Central memory CD8-positive, alpha-beta T cell (primary cell): ENCODE results near the gene PPP1R2C.

Source experiments
- ATAC-seq: fragments of 150-1000 bp; cut with Tn5 transposase; replicated peaks from 2 replicates; pipeline ENCODE4 v1.10.0; 2022; ENCODE audit warnings: mild to moderate bottlenecking, moderate FRiP score, moderate number of reproducible peaks; ENCODE audit not compliant: poor library complexity, severe bottlenecking; ENCODE audit errors: extremely low read depth
- DNase-seq, 2 donors: peaks; one replicate each; pipeline ENCODE4 v3.0.0; 2021; ENCODE audit warnings: low spot score in 2 of 2
- H3K27ac Mint-ChIP-seq: one replicate; pipeline ENCODE4 v1.8.0; 2022; ENCODE audit warnings: low read depth, mild to moderate bottlenecking, moderate library complexity, mixed read lengths
- H3K27me3 Mint-ChIP-seq: one replicate; pipeline ENCODE4 v1.8.0; 2022; ENCODE audit warnings: mixed read lengths
- H3K36me3 Mint-ChIP-seq: one replicate; pipeline ENCODE4 v1.8.0; 2022; ENCODE audit warnings: mild to moderate bottlenecking, moderate library complexity, mixed read lengths; ENCODE audit not compliant: insufficient read depth
- H3K4me1 Mint-ChIP-seq: one replicate; pipeline ENCODE4 v1.8.0; 2022; ENCODE audit warnings: mixed read lengths
- H3K4me3 Mint-ChIP-seq: one replicate; pipeline ENCODE4 v1.8.0; 2022; ENCODE audit warnings: mild to moderate bottlenecking, moderate library complexity, mixed read lengths
- H3K9me3 Mint-ChIP-seq: one replicate; pipeline ENCODE4 v1.8.0; 2022; ENCODE audit warnings: mixed read lengths

The PPP1R2C gene

DNA sequence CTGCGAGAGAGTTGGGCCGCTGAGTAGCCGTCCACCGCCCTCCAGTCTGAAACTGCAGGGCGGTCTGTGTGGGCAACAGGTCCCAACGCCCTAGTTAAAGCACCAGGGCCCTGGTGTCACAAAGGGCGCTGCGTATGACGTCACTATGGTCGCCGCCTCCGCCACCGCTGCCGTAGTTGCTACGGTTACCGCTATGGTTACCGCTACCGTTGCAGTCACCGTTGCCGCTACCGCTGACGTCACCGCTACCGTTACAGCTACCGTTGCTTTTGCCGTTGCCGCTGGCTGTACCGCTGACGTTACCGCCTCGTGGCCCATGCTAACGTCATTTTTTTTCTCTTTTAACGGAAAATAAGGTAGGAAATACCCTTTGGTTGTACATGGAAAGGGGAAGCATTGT, at the start of gene PPP1R2C:
Gene PPP1R2C, minus strand, starts transcription at position 68 of the 400 bp plus-strand sequence. CDS start 84 bp downstream, outside the sequence.
- Mint-ChIP-seq H3K4me1 (peaks cover 6% of the 10 kb centered on the region), H3K27ac (peak within 1 kb of the TSS; percentile 77), H3K36me3 (no peaks in the 10 kb centered on the region), H3K27me3 (no peaks in the 10 kb centered on the region), H3K9me3 (peaks cover 11% of the 10 kb centered on the region), H3K4me3 (no peak within 1 kb of the TSS)
- DNase-seq, result no peak
- ATAC-seq, result no peak

DNA sequence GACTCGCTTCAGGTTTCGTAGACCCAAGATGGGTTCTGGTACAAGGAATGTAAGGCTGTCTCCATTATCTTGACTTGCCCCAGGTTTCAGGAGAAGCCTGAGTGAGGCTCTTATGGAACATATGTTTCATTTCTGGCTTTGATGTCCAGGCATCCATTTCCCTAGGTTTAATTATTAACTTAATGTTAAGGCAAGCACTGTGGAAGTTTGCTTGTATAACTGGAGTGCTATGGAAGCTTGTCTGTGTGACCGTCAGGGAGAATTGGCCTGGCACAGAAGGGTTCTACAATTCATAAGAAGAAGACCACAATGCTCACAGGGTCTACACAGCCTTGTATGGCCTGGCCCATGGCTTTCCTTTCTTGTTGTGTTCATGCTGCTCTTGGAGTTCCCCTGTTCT, 47.2 kb upstream of the PPP1R2C start:
- no peak overlapping the region for H3K27ac Mint-ChIP-seq
- no peak for DNase-seq
- ATAC-seq, result no peak
- H3K27me3 Mint-ChIP-seq, result no peaks in the 10 kb centered on the region
- no peak overlapping the region for H3K4me3 Mint-ChIP-seq
- no peaks in the 10 kb centered on the region for H3K4me1 Mint-ChIP-seq
- H3K9me3 Mint-ChIP-seq, result no peaks in the 10 kb centered on the region
- H3K36me3 Mint-ChIP-seq, result no peaks in the 10 kb centered on the region

DNA sequence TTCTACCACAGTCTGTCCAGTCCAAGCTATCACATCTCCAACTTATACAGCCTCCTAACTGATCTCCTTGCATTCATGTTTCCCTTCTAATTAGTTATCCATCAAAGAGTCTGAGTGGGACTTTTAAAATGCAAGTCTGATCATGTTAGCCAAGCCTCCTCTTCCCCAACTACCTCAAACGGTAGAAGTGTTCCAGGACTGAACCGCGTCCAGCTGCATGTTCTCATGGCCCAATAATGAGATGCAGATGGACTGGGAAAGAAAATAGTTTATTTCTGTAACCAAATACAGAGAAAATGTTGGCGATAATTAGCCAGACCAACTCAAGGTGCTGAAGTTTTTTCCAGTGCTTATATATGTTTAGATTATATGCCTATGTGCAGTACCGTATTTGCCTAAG, 46.6 kb upstream of the PPP1R2C start:
- Mint-ChIP-seq H3K9me3 (no peaks in the 10 kb centered on the region), H3K4me3 (no peak overlapping the region), H3K27me3 (no peaks in the 10 kb centered on the region), H3K27ac (no peak overlapping the region), H3K36me3 (no peaks in the 10 kb centered on the region), H3K4me1 (no peaks in the 10 kb centered on the region)
- DNase-seq, result no peak
- no peak for ATAC-seq

DNA sequence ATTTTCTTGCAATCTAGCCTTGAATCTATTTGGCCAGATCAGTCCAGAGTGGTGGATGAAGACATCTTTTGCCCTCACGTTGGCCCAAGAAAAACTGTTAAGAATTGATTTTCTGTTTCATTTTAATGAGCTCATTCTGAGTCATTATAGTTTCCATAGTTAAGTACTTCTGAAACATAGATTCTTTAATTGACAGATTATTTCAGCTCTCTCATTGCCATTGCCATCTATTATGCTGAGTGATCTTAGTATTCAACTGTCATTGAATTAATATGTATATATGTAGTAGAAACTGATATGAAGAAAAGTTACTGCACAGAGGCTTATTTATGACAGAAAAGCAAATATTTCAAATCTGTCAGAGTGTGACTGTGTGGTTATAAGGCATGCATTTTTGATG, 45.5 kb upstream of the PPP1R2C start:
- H3K27ac Mint-ChIP-seq, result no peak overlapping the region
- no peak overlapping the region for H3K4me3 Mint-ChIP-seq
- DNase-seq, result no peak
- no peaks in the 10 kb centered on the region for H3K27me3 Mint-ChIP-seq
- no peaks in the 10 kb centered on the region for H3K36me3 Mint-ChIP-seq
- H3K9me3 Mint-ChIP-seq, result no peaks in the 10 kb centered on the region
- no peak for ATAC-seq
- H3K4me1 Mint-ChIP-seq, result no peaks in the 10 kb centered on the region

DNA sequence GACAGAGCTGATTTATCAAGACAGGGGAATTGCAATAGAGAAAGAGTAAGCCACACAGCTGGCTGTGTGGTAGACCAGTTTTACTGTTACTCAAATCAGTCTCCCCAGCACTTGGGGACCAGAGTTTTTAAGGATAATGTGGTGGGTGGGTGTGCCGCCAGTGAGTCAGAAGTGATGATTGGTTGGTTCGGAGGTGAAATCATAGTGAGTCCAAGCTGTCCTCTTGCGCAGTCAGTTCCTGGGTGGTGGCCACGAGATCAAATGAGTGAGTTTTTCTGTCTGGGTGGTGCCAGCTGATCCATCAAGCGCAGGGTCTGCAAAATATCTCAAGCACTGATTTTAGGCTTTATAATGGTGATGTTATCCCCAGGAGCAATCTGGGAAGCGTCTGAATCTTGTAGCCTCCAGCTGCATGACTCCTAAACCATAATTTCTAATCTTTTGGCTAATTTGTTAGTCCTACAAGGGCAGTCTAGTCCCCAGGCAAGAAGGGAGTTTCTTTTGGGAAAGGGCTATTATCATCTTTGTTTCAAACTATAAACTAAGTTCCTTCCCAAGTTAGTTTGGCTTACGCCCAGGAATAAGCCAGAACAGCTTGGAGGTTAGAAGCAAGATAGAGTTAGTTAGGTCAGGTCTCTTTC, 44.0 kb upstream of the PPP1R2C start:
- Mint-ChIP-seq H3K9me3 (no peaks in the 10 kb centered on the region), H3K4me3 (no peak overlapping the region), H3K27me3 (no peaks in the 10 kb centered on the region), H3K4me1 (no peaks in the 10 kb centered on the region), H3K36me3 (no peaks in the 10 kb centered on the region), H3K27ac (no peak overlapping the region)
- no peak for DNase-seq
- no peak for ATAC-seq

DNA sequence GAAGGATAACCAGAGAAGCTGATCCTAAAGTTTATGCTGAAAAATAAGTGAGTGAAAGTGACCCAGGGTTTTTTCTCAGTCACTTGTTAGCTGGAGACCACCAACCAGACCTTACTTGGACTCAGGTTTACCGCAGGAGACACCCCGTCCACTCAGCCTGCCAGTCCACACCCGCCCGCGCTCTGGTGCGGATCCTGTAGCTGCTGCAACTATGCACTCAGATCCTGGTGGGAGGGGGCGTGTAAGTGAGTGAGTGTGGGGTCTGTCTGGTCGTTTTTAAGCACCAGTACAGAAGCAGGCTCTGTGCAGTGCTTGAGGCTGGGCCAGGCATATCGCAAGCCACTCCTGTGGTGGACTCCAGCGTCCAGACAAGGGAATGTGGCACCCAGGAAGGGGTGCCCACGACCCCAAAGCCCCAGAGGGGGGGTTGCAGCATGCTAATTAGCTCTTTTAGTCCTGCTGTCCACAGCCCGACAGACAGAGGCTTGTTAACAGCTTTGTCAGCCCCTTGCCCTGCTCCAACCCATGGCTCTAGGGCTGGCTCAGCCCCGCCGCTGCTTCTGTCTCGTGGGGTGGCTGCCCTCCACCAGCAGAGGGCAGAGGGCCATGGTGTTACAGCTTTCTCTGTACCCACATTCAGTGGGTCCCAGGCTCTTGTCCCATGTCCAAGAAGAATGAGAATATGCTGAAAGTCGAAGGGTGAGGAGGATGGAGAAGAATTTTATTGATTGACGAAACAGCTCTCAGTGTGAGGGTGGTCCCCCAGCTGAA, 40.4 kb upstream of the PPP1R2C start:
- Mint-ChIP-seq H3K27ac (no peak overlapping the region), H3K4me3 (no peak overlapping the region), H3K9me3 (peaks cover 11% of the 10 kb centered on the region), H3K27me3 (no peaks in the 10 kb centered on the region), H3K4me1 (no peaks in the 10 kb centered on the region), H3K36me3 (no peaks in the 10 kb centered on the region)
- DNase-seq (no peak), ATAC-seq (no peak)

DNA sequence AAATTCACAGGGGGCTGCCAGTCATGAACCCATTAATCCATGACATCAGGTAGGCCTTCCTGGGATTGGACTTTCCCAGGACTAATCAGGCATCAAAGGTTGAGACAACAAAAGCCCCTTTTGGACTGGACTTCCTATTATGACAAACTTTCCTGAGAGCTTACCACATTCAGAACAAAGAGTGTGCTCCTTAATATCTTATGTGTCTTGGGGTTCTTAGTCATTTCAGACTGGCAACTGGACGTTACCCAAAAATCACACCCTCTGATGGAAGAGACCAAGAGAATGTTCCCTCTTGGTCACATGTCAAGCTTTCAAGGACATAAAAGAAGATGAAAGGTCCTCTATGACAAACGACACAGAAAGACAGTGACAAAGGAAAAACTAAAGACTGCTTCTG, 31.6 kb upstream of the PPP1R2C start:
- Mint-ChIP-seq H3K4me1 (no peaks in the 10 kb centered on the region), H3K9me3 (peaks cover 6% of the 10 kb centered on the region), H3K27ac (no peak overlapping the region), H3K27me3 (no peaks in the 10 kb centered on the region), H3K36me3 (no peaks in the 10 kb centered on the region), H3K4me3 (no peak overlapping the region)
- DNase-seq, result no peak
- ATAC-seq, result no peak

DNA sequence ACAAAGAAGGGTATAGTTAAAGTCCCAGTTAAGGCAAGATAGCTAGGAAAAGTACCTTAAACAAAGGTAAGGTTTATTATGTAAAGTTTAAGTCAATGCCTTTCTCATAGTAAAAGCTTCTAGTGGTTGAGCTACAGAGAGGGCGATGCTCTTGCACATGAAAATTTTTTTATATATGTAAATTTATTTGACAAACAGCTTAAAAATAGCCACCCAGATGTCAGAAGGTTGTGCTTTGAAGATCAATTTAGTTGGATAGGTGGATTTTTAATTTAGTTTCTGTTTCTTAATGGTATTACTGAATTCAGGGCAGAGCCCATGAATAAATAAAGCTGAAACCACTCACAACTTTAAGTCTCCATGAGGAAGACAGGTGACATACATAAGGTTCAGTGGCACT, 29.4 kb upstream of the PPP1R2C start:
- DNase-seq (no peak), ATAC-seq (no peak)
- no peak overlapping the region for H3K27ac Mint-ChIP-seq
- H3K36me3 Mint-ChIP-seq, result no peaks in the 10 kb centered on the region
- H3K9me3 Mint-ChIP-seq, result no peaks in the 10 kb centered on the region
- H3K27me3 Mint-ChIP-seq, result no peaks in the 10 kb centered on the region
- H3K4me3 Mint-ChIP-seq, result no peak overlapping the region
- H3K4me1 Mint-ChIP-seq, result no peaks in the 10 kb centered on the region

DNA sequence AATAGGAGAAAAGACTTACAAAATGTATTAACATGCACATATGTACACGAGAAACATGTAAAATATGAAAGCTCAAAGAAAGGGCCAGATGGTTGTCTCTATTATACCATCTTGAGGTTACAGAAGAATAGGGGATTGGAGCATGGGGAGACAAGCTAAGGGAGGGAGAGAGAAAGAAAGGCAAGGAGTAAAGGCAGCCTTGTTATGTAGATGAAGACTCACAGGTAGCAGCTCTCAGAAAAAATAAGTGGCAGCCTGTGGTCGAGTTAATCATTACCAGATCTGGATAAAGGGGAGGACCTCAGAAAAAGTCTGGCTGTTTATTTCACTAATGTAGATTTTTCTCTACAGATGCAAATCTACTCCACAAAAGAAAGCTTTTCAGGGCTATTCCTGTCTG, 26.6 kb upstream of the PPP1R2C start:
- no peaks in the 10 kb centered on the region for H3K27me3 Mint-ChIP-seq
- H3K4me1 Mint-ChIP-seq, result no peaks in the 10 kb centered on the region
- ATAC-seq, result no peak
- no peaks in the 10 kb centered on the region for H3K9me3 Mint-ChIP-seq
- DNase-seq, result no peak
- H3K27ac Mint-ChIP-seq, result no peak overlapping the region
- H3K4me3 Mint-ChIP-seq, result no peak overlapping the region
- H3K36me3 Mint-ChIP-seq, result no peaks in the 10 kb centered on the region

DNA sequence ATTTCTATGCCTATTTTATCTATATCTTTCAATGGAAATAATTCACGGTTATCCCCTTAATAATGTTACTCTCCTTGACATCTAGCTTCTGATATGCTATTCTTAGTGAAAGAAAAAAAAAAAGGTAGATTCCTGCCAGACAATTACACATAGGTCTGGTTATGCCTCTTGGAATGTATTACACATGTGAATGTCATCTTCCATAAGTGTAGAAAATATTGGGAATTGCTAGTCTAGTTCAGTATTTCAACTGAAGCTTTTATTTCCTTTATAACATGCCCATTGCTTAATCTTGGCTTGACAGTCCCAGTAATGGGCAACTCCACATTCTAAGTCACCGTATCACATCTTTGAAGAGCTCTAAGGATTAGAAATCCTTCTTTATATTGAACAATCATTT, 25.4 kb upstream of the PPP1R2C start:
- Mint-ChIP-seq H3K27ac (no peak overlapping the region), H3K27me3 (no peaks in the 10 kb centered on the region), H3K4me1 (no peaks in the 10 kb centered on the region), H3K9me3 (no peaks in the 10 kb centered on the region), H3K4me3 (no peak overlapping the region), H3K36me3 (no peaks in the 10 kb centered on the region)
- ATAC-seq, result no peak
- no peak for DNase-seq

DNA sequence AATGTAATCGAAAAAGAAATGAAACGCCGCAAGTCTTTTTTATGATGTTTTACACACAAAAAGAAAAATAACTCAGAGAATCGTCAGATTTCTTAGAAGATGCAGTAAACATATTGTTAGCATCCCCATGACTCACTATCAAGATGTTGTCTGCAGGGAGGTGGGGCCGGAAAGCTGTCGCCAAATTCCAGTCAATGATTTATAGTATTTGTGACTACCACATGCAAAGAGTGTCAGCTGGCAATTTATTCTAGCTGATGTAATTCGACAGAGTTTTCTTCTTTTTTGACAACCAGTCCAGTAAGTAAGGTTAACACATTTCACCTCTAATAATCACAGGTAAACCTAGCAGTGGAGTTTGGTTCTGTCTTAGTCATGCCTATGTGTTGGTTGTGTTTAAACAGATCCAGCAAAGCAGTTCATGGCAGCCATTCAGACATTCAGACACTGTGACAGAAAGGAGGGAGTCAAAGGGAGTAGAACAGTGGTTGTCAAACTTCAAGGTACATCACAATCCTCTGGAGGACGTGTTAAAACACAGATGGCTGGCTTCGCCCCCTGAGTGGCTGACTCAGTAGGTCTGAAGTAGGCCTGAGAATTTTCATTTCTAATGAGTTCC, 19.8 kb upstream of the PPP1R2C start:
- DNase-seq (no peak), ATAC-seq (no peak)
- H3K4me3 Mint-ChIP-seq, result no peak overlapping the region
- H3K4me1 Mint-ChIP-seq, result no peaks in the 10 kb centered on the region
- H3K9me3 Mint-ChIP-seq, result no peaks in the 10 kb centered on the region
- no peaks in the 10 kb centered on the region for H3K27me3 Mint-ChIP-seq
- no peaks in the 10 kb centered on the region for H3K36me3 Mint-ChIP-seq
- no peak overlapping the region for H3K27ac Mint-ChIP-seq

DNA sequence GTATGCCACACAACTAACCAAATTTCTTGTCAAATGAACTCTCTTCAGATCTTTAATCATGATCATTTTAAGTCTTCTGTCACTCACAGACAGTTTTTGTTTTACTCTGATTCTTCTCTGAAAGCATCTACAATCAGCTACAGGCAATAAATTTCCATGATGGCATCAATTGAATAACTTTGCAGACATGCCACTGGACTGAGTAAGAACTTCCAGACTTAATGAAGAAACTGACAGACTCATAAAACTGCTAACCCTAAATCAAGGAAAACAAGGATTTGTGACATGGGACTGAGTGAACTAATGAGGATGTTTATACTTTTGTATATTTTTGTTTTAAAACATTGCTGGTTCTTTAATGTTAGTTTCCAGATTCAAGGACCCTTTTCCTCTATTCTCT, 5.5 kb upstream of the PPP1R2C start:
- ATAC-seq (no peak), DNase-seq (no peak)
- Mint-ChIP-seq H3K9me3 (peaks cover 11% of the 10 kb centered on the region), H3K27ac (no peak overlapping the region), H3K4me1 (peaks cover 6% of the 10 kb centered on the region), H3K4me3 (no peak overlapping the region), H3K27me3 (no peaks in the 10 kb centered on the region), H3K36me3 (no peaks in the 10 kb centered on the region)

DNA sequence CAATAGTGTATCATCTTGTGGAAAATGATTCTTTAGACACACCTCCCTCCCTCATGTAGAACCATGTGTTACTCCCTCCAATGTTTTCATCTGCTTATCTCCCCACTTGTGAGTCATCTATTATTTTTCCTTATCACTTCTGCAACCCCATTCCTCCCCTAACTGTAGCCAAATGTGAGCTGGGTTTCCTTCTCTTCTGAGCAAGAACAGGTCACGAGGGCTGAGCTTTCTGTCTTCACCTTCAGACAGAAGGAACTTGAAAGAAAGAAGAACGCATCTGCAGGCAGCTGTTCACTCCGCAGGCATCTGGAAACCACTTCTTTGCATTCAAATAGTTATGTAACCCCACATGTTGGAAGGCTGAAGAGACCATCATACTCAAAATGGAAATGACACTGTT, 1.8 kb downstream of the PPP1R2C start:
- H3K36me3 Mint-ChIP-seq, result no peaks in the 10 kb centered on the region
- no peak for DNase-seq
- no peak for ATAC-seq
- H3K4me3 Mint-ChIP-seq, result no peak overlapping the region
- no peaks in the 10 kb centered on the region for H3K27me3 Mint-ChIP-seq
- H3K9me3 Mint-ChIP-seq, result peaks cover 11% of the 10 kb centered on the region
- H3K27ac Mint-ChIP-seq, result no peak overlapping the region
- H3K4me1 Mint-ChIP-seq, result peaks cover 6% of the 10 kb centered on the region
